Measurements from ENCODE around the gene ATXN1.

The ATXN1 gene

DNA sequence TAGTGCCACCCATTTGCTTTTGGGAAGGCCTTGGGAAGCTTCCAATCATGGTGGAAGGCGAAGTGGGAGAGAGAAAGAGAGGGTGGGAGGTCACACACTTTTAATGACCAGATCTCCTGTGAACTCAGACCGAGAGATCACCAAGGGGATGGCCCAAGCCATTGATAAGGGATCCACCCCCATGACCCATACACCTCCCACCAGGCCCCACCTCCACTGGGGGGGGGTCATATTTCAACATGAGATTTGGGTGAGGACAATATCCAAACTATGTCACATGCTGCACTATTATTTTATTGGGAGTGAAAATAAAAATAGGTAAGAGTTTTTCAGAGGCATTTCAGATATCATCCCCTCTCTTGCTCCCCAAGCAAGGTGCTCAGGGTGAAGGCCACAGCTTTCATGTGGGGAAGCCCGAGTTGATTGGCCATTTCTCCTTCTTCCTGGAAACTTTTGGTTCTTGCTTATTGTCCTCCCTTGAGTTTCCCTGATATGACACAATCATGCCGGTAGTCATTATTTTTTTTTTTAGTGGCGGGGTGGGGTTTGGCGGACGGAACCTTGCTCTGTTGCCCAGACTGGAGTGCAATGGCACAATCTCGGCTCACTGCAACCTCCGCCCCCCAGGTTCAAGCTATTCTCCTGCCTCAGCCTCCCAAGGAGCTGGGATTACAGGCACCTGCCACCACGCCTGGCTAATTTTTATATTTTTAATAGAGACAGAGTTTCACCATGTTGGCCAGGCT lies 507.7 kb downstream of the ATXN1 start:
- TF ChIP-seq CTCF (IDR thresholded peaks at IDR 0.05), result no peak

GRCh38 chr6:16252686-16253299 lies 508.5 kb downstream of the ATXN1 start:
- no peak for TF ChIP-seq CTCF (IDR thresholded peaks at IDR 0.05)

GRCh38 chr6:16251706-16252105 lies 509.6 kb downstream of the ATXN1 start:
- no peak for TF ChIP-seq CTCF (IDR thresholded peaks at IDR 0.05)

DNA sequence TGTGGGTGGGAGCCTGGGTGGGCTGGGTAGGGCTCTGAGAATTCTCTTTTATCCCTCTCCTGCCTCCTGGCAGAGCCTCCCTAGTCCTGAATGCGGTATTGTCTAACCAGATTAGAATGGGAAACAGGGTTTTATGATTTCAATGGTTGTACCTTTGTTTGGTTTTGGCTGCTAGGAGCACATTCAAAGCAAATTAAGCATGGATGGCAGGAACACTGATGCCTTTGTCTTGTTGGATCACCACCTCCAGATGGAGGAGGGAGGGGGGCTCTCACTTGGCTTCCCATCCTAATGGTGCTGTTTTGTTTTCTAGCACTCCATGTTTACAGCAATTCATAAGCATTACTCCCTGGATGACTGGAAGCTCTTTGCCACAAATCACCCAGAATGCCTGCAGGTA lies 511.3 kb downstream of the ATXN1 start:
- TF ChIP-seq CTCF (IDR thresholded peaks at IDR 0.05), result no peak
